Right atrium auricular region (tissue), 2 donors: Measurements from ENCODE around the gene ZNF521. TPM values are rescaled to one million over a fixed set of nuclear protein-coding genes. Genes with fewer than 3 reads are reported as not detected.
A peak's percentile ranks its signal among the peaks of the same experiment; 100 is the strongest.

Experiments used
- DNase-seq: peaks from one replicate; pipeline ENCODE4 v3.0.0-alpha.2; 2019; ENCODE audit warnings: low spot score
- H3K27ac ChIP-seq, 2 donors: fragments of 200-600 bp; sonication (generic); 1 replicate in 1 of 2; 2 replicates in 1 of 2; pipeline ENCODE4 v1.5.1; 2016 to 2019
- H3K27me3 ChIP-seq, 2 donors: fragments of 200-600 bp; sonication (generic); one replicate each; pipeline versions ENCODE4 v1.5.1 to v1.6.0; 2017 to 2019
- H3K36me3 ChIP-seq: fragments of 200-600 bp; sonication (generic); one replicate; pipeline ENCODE4 v1.5.1; 2016
- H3K4me1 ChIP-seq, 2 donors: fragments of 200-600 bp; sonication (generic); one replicate each; pipeline versions ENCODE4 v1.5.1 to v1.6.0; 2017 to 2019
- H3K4me3 ChIP-seq, 2 donors: fragments of 200-600 bp; sonication (generic); 1 replicate in 1 of 2; 2 replicates in 1 of 2; pipeline ENCODE4 v1.5.1; 2017 to 2019; ENCODE audit warnings: mild to moderate bottlenecking in 1 of 2, moderate library complexity in 1 of 2
- H3K9me3 ChIP-seq, 2 donors: fragments of 200-600 bp; sonication (generic); one replicate each; pipeline ENCODE4 v1.5.1; 2019
- CTCF ChIP-seq, 2 donors: fragments of 200-600 bp; sonication (generic); IDR thresholded peaks; one replicate each; pipeline ENCODE4 v1.5.1; 2019; ENCODE audit warnings: antibody characterized with exemption in 2 of 2
- total RNA-seq, 2 donors: library from RNA; depleted of rRNA; stranded (reverse); fragments of >200 nt; gene quantifications; one replicate each; pipeline ENCODE4 v1.1.0, GENCODE V29; 2016

ZNF521 gene
- total RNA-seq, 2 donors from 2014 or later: 36.1 to 37.5 TPM

GRCh38 chr18:25299426-25300300 is 52.3 kb downstream of the ZNF521 start:
- no peak for DNase-seq
- peak overlapping the region; percentile 24 to 67 for H3K27ac ChIP-seq

GRCh38 chr18:25298853-25299274 is 53.1 kb downstream of the ZNF521 start:
- H3K4me3 ChIP-seq: no peak overlapping the region
- peak overlapping the region; percentile 24 to 67 for H3K27ac ChIP-seq
- H3K9me3 ChIP-seq: no peaks in the 10 kb centered on the region
- no peak for DNase-seq
- no peaks in the 10 kb centered on the region for H3K27me3 ChIP-seq
- no peaks in the 10 kb centered on the region for H3K36me3 ChIP-seq
- H3K4me1 ChIP-seq: peaks cover 0 to 19% of the 10 kb centered on the region in 2 donors
- no peak for TF ChIP-seq CTCF (IDR thresholded peaks at IDR 0.05)

More at GRCh38 chr18:25299426-25300300, 52.3 kb downstream of the ZNF521 start:
- Histone ChIP-seq H3K27me3 (no peaks in the 10 kb centered on the region), H3K36me3 (no peaks in the 10 kb centered on the region), H3K4me1 (peaks cover 0 to 19% of the 10 kb centered on the region in 2 donors), H3K4me3 (no peak overlapping the region), H3K9me3 (no peaks in the 10 kb centered on the region)
- TF ChIP-seq CTCF (IDR thresholded peaks at IDR 0.05): no peak

- no peak for TF ChIP-seq CTCF (IDR thresholded peaks at IDR 0.05)
- no peak overlapping the region for H3K4me3 ChIP-seq
- no peaks in the 10 kb centered on the region for H3K36me3 ChIP-seq
- no peak overlapping the region for H3K27ac ChIP-seq
- no peak for DNase-seq
- no peaks in the 10 kb centered on the region for H3K27me3 ChIP-seq
- H3K4me1 ChIP-seq: peaks cover 0 to 19% of the 10 kb centered on the region in 2 donors
- H3K9me3 ChIP-seq: no peaks in the 10 kb centered on the region
Measured at GRCh38 chr18:25295624-25296138, 56.3 kb downstream of the ZNF521 start.

GRCh38 chr18:25291150-25291549 is 60.8 kb downstream of the ZNF521 start:
- H3K27me3 ChIP-seq: no peaks in the 10 kb centered on the region
- TF ChIP-seq CTCF (IDR thresholded peaks at IDR 0.05): no peak
- H3K4me1 ChIP-seq: peaks cover 0 to 26% of the 10 kb centered on the region in 2 donors
- H3K4me3 ChIP-seq: no peak overlapping the region
- H3K9me3 ChIP-seq: no peaks in the 10 kb centered on the region
- no peak overlapping the region for H3K27ac ChIP-seq
- H3K36me3 ChIP-seq: no peaks in the 10 kb centered on the region
- DNase-seq: no peak

GRCh38 chr18:25289001-25289631 is 62.9 kb downstream of the ZNF521 start:
- no peaks in the 10 kb centered on the region for H3K27me3 ChIP-seq
- peak overlapping the region in 1 of 2 donors; percentile 20 for H3K27ac ChIP-seq
- no peak for TF ChIP-seq CTCF (IDR thresholded peaks at IDR 0.05)
- no peaks in the 10 kb centered on the region for H3K36me3 ChIP-seq
- DNase-seq: no peak
- H3K4me3 ChIP-seq: no peak overlapping the region
- H3K4me1 ChIP-seq: peaks cover 0 to 46% of the 10 kb centered on the region in 2 donors
- H3K9me3 ChIP-seq: no peaks in the 10 kb centered on the region
